GM21526 (cell line): ENCODE measurements around the gene ZAR1L.

Experiments used
- ATAC-seq: cut with Tn5 transposase; IDR thresholded peaks from one replicate; pipeline ENCODE4 v1.9.1; 2021; ENCODE audit warnings: moderate library complexity; ENCODE audit not compliant: unreplicated experiment, low FRiP score

Gene ZAR1L

DNA sequence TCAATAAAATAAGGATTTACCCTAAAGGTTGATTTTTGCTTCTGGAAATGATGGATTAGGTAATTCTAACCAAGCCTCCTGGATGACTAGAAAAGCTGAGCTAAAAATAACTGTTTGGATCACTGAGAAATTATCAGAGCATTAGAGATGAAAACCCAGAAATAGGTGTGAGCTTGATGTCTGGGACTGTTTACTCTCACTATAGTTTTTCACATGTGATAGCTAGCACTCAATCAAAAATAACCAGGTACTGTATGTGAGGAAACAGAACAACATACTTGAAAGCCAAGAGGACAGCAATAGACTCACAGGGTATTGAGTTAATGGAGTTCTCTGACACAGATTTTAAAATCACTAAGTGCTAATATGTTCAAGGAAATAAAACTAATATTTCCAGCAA, 9.5 kb downstream of the ZAR1L start:
- ATAC-seq: no peak

GRCh38 chr13:32302461-32302860, 12.7 kb downstream of the ZAR1L start:
- ATAC-seq: no peak

DNA sequence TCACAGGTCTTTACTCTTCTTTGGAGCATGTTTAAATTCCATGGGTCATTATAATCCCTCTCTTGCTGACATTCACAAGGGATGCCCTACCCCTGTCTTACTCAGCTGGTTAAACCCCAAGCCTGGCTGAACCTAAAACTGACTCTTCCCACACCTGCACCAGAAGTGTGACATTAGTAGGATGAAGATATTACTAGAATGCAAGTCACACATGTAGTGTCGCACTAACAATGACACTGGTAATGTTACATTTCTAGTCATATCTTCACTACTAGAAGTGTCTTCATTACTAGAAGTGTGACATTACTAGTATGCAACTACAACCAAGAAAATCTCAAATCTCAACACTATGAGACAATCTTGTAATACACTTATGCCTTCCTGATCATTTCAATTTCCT, 14.2 kb downstream of the ZAR1L start:
- ATAC-seq: no peak

DNA sequence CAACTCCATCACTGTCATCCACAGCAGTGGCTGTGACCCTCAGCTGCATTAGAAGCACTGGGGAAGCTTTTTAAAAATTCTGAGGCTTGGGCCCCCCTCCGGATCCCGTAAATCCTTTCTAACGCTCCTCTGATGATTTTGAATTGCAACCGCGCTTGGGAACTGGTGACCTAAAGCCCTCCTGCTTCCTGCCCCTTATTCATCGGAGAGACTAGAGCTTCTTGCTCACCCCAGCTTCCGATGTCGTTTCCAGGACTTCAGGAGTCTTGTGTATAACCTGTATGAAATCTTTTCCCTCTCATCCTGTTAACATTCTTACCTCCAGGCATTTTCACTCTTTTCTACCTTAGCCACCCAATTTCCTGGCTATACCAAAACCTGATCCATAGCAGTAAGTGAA, 14.8 kb downstream of the ZAR1L start:
- ATAC-seq: no peak

DNA sequence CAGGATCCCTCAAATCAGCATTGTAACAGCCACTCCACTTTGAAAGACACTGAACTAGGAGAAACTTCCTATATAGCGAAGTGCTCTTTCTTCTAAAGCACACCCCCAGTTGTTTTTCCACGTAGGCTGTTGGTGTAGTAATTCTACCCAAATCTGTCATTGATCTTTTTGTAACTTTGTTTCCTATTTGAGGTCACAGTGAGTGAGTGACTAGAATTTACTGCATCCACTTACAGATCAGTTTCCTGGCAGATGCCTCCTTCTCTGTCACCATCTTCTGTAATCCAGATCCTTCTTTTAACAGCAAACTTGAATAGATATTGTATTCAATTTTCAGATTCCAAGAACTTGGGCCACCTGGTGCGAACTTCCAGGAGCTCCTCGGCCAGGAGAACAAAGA, 15.3 kb downstream of the ZAR1L start:
- no peak for ATAC-seq

GRCh38 chr13:32298695-32299094, 16.5 kb downstream of the ZAR1L start:
- no peak for ATAC-seq

GRCh38 chr13:32297206-32297605, 18.0 kb downstream of the ZAR1L start:
- no peak for ATAC-seq

GRCh38 chr13:32285633-32285965, 29.6 kb downstream of the ZAR1L start:
- ATAC-seq: no peak

DNA sequence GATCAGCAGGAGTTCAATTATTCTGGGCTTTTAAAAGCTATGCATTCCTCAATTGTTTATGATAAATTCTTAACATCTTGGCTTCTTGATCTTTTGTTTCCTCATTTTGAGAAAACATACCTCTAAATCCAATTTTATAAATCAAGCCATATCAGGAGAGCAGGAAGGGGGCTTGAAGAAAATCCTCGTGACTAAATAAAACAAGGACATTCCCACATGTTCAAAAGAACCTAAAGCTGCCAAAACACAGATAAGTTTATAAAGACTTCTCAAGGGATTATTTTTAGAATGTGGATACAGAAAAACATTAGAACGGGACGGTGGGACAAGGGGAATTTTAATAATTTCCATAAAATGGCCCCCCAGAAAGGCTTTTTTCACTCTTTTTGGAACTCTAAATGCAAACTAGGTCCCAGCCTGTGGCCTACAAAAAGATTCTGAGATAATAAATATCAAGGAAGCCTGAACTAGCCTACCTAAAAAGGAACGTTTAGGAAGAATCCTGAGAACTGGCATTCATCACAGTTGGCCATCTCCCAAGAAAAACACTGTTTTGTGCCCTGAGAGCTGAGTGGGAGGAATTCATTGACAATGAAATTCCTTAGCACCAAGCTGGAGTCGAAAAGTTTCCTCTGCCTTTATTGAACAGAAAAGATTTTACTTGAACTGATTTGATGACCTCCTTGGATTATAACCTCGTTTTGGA, 30.1 kb downstream of the ZAR1L start:
- no peak for ATAC-seq

GRCh38 chr13:32282096-32282711, 33.0 kb downstream of the ZAR1L start:
- no peak for ATAC-seq

GRCh38 chr13:32281096-32281495, 34.1 kb downstream of the ZAR1L start:
- no peak for ATAC-seq

DNA sequence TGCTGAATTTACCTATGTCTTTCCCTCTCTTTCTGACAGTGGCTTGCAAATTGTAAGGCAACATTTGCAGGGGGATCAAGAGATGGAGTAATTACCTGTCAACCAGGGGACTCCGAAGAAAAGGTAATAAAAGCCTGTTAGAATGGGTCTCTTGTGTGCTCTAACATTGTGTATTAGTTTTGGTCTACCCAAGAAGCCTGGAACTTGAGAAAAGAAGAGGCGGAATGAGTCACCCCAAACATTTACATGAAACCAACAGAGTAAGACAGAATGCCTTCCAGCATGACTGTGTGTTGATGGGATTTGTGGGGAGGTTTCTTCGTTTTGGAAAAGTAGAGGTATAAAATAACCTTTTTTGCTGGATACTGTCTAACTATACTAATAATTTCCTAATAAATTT, 36.7 kb downstream of the ZAR1L start:
- no peak for ATAC-seq

- no peak for ATAC-seq
These were observed 37.3 kb downstream of the ZAR1L start for GRCh38 chr13:32277839-32278238.

GRCh38 chr13:32272021-32272683, 43.0 kb downstream of the ZAR1L start:
- ATAC-seq: no peak

GRCh38 chr13:32267836-32268439, 47.2 kb downstream of the ZAR1L start:
- ATAC-seq: no peak

- ATAC-seq: no peak
These were observed 49.0 kb downstream of the ZAR1L start for GRCh38 chr13:32266130-32266529.

GRCh38 chr13:32265726-32266125, 49.4 kb downstream of the ZAR1L start:
- no peak for ATAC-seq

GRCh38 chr13:32264407-32264806, 50.8 kb downstream of the ZAR1L start:
- ATAC-seq: no peak

- no peak for ATAC-seq
These were observed 52.5 kb downstream of the ZAR1L start for GRCh38 chr13:32262619-32263018.

- ATAC-seq: no peak
These were observed 53.0 kb downstream of the ZAR1L start for GRCh38 chr13:32262165-32262564.

GRCh38 chr13:32261567-32261966, 53.6 kb downstream of the ZAR1L start:
- ATAC-seq: no peak

DNA sequence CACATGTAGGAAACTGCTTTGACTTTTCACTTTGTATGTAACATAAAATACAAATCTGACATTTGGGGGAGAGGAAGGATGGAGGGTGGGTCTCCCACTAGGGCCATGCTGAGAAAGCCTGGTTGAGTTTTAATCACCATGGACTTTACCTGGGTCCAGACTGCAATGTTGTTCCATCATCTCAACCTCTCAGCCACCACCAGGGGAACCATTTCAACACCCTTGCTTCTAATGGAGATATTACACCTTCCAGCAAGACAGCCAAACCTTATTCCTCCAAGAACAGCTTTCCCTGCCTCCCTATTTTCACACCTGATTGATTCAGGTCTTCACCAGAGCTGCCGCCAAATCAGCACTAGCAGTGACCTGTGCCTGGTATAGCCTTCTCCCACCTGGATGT, 56.0 kb downstream of the ZAR1L start:
- no peak for ATAC-seq
